HepG2 (cell line): ENCODE data around the gene ESYT1. TPM values are rescaled to one million over a fixed set of nuclear protein-coding genes. Genes with fewer than 3 reads are reported as not detected.

Experiments
- CENPX ChIP-seq: sonication (generic); formaldehyde crosslinking; IDR thresholded peaks from 2 replicates; pipeline ENCODE4 v1.9.0; 2021; ENCODE audit warnings: mild to moderate bottlenecking, missing genetic modification reagents, moderate library complexity
- GLI4 ChIP-seq: sonication (generic); formaldehyde crosslinking; IDR thresholded peaks from 2 replicates; pipeline ENCODE4 v1.5.1; 2020; ENCODE audit warnings: missing genetic modification reagents, mild to moderate bottlenecking, moderate library complexity, borderline replicate concordance
- NPAS2 ChIP-seq: sonication (generic); formaldehyde crosslinking; IDR thresholded peaks from 2 replicates; pipeline ENCODE4 v1.8.0; 2022; ENCODE audit warnings: mild to moderate bottlenecking, missing genetic modification reagents, borderline replicate concordance
- NR1H2 ChIP-seq: sonication (generic); formaldehyde crosslinking; IDR thresholded peaks from 2 replicates; pipeline ENCODE4 v1.8.1; 2022; ENCODE audit warnings: low read depth, missing genetic modification reagents, borderline replicate concordance
- RAD21 ChIP-seq: fragments of 450-650 bp; formaldehyde crosslinking; IDR thresholded peaks from 2 replicates; pipeline ENCODE4 v1.5.0; 2020; ENCODE audit warnings: mild to moderate bottlenecking
- SNAI1 ChIP-seq: sonication (generic); formaldehyde crosslinking; IDR thresholded peaks from 2 replicates; pipeline ENCODE4 v1.5.0; 2020; ENCODE audit warnings: mild to moderate bottlenecking, missing genetic modification reagents, borderline replicate concordance
- ZBTB39 ChIP-seq: sonication (generic); formaldehyde crosslinking; IDR thresholded peaks from 2 replicates; pipeline ENCODE4 v1.5.0; 2020; ENCODE audit warnings: missing genetic modification reagents
- ZNF280D ChIP-seq: sonication (generic); formaldehyde crosslinking; IDR thresholded peaks from 2 replicates; pipeline ENCODE4 v1.5.1; 2020; ENCODE audit warnings: mild to moderate bottlenecking, missing genetic modification reagents
- ZNF572 ChIP-seq: sonication (generic); formaldehyde crosslinking; IDR thresholded peaks from 2 replicates; pipeline ENCODE4 v1.5.1; 2020; ENCODE audit warnings: mild to moderate bottlenecking, missing genetic modification reagents
- ZNF713 ChIP-seq: sonication (generic); formaldehyde crosslinking; IDR thresholded peaks from 2 replicates; pipeline ENCODE4 v1.4.0; 2020; ENCODE audit warnings: mild to moderate bottlenecking, missing genetic modification reagents
- ZSCAN29 ChIP-seq: sonication (generic); formaldehyde crosslinking; conservative IDR thresholded peaks from 2 replicates; pipeline ENCODE4 v1.4.0; 2020; ENCODE audit warnings: mild to moderate bottlenecking, missing genetic modification reagents
- ZSCAN31 ChIP-seq: sonication (generic); formaldehyde crosslinking; IDR thresholded peaks from 2 replicates; pipeline ENCODE4 v1.5.0; 2020; ENCODE audit warnings: low read depth, mild to moderate bottlenecking, missing genetic modification reagents
- polyA plus RNA-seq, 8 experiments: library from polyadenylated mRNA; depleted of rRNA in 3 of 8; stranded (reverse) in 7 of 8; unstranded in 1 of 8; fragments of >200 nt; fragmentation: Illumina TruSeq in 4 of 8; extraction: Trizol in 4 of 8; gene quantifications; 2 replicates each; pipeline versions ENCODE4 v1.2.1 to v1.2.3, GENCODE V29; 2011 to 2016; ENCODE audit warnings: low read depth in 4 of 8, missing spikeins in 1 of 8, mixed read lengths in 1 of 8; ENCODE audit not compliant: insufficient read depth in 1 of 8
- total RNA-seq, 5 experiments: library from RNA; depleted of rRNA; stranded (reverse); fragments of >200 nt; fragmentation: Illumina TruSeq; extraction: Trizol; gene quantifications; 2 replicates each; pipeline ENCODE4 v1.2.3, GENCODE V29; 2016; ENCODE audit warnings: low read depth in 1 of 5
- TF ChIP-seq, protein P1 (sequence below): sonication (generic); formaldehyde crosslinking; IDR thresholded peaks from 2 replicates; pipeline ENCODE4 v1.4.0; 2020; ENCODE audit warnings: missing genetic modification reagents
- TF ChIP-seq, protein P2 (sequence below): sonication (generic); formaldehyde crosslinking; IDR thresholded peaks from 2 replicates; pipeline ENCODE4 v1.8.0; 2022; ENCODE audit warnings: missing genetic modification reagents, low read depth, mild to moderate bottlenecking, borderline replicate concordance
- TF ChIP-seq, protein P3 (sequence below): sonication (generic); formaldehyde crosslinking; IDR thresholded peaks from 2 replicates; pipeline ENCODE4 v1.4.0; 2020; ENCODE audit warnings: mild to moderate bottlenecking, missing genetic modification reagents

The ESYT1 gene
- total and polyA plus RNA-seq, 2 of the 13 experiments (the other 11 are each of a cell fraction or from before 2014, with no cell fraction given), result 66.9 to 71.0 TPM

DNA sequence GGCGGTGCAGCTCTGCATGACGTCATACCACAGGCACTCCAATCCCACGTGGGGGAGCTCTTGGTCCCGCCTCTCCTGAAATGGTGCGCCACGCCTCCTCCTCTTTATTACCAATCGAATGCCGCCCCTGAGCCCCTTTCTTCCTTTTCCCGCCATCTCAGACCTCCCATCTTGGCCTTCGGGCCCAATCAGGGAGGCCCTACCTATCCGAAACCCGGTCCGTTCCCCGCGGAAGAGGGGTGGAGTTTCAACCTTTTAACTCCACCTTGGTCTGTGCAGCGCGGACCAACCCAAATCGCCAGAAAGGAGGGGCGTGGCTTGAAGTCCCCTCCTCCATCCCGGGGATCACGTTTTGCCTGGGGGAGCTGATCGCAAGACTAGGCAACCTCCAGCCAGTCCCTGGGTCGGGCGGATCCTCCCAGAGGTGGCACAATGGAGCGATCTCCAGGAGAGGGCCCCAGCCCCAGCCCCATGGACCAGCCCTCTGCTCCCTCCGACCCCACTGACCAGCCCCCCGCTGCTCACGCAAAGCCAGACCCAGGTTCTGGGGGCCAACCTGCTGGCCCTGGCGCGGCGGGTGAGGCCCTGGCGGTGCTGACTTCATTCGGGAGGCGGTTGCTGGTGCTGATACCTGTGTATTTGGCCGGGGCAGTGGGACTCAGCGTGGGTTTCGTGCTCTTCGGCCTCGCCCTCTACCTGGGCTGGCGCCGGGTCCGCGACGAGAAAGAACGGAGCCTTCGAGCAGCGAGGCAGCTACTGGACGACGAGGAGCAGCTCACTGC is at the start of gene ESYT1 (continued):
- TF ChIP-seq, protein P1, sequence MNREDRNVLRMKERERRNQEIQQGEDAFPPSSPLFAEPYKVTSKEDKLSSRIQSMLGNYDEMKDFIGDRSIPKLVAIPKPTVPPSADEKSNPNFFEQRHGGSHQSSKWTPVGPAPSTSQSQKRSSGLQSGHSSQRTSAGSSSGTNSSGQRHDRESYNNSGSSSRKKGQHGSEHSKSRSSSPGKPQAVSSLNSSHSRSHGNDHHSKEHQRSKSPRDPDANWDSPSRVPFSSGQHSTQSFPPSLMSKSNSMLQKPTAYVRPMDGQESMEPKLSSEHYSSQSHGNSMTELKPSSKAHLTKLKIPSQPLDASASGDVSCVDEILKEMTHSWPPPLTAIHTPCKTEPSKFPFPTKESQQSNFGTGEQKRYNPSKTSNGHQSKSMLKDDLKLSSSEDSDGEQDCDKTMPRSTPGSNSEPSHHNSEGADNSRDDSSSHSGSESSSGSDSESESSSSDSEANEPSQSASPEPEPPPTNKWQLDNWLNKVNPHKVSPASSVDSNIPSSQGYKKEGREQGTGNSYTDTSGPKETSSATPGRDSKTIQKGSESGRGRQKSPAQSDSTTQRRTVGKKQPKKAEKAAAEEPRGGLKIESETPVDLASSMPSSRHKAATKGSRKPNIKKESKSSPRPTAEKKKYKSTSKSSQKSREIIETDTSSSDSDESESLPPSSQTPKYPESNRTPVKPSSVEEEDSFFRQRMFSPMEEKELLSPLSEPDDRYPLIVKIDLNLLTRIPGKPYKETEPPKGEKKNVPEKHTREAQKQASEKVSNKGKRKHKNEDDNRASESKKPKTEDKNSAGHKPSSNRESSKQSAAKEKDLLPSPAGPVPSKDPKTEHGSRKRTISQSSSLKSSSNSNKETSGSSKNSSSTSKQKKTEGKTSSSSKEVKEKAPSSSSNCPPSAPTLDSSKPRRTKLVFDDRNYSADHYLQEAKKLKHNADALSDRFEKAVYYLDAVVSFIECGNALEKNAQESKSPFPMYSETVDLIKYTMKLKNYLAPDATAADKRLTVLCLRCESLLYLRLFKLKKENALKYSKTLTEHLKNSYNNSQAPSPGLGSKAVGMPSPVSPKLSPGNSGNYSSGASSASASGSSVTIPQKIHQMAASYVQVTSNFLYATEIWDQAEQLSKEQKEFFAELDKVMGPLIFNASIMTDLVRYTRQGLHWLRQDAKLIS (CRISPR knock-in tag), result no peak
- TF ChIP-seq ZBTB39 (CRISPR knock-in tag) (no peak), ZNF280D (CRISPR knock-in tag) (peak; percentile 60; the same call in 1 of the 2 replicates), ZNF572 (no peak), ZSCAN31 (no peak), NPAS2 (CRISPR knock-in tag) (peak; percentile 46; the same call in 1 of the 2 replicates), NR1H2 (CRISPR knock-in tag) (no peak), ZSCAN29 (peak; percentile 78; the same call in 1 of the 2 replicates), SNAI1 (no peak), CENPX (no peak), ZNF713 (no peak), RAD21 (0 out of 2 replicates have a peak, but pooled peaks have one; percentile 11), GLI4 (CRISPR knock-in tag) (peak; percentile 77; the same call in 1 of the 2 replicates)
- TF ChIP-seq, protein P2, sequence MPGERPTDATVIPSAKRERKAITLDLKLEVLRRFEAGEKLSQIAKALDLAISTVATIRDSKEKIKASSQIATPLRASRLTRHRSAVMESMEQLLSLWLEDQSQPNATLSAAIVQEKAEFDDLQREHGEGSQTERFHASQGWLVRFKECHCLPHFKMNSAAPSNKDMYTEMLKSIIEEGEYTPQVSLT (CRISPR knock-in tag), result no peak
- TF ChIP-seq, protein P3, sequence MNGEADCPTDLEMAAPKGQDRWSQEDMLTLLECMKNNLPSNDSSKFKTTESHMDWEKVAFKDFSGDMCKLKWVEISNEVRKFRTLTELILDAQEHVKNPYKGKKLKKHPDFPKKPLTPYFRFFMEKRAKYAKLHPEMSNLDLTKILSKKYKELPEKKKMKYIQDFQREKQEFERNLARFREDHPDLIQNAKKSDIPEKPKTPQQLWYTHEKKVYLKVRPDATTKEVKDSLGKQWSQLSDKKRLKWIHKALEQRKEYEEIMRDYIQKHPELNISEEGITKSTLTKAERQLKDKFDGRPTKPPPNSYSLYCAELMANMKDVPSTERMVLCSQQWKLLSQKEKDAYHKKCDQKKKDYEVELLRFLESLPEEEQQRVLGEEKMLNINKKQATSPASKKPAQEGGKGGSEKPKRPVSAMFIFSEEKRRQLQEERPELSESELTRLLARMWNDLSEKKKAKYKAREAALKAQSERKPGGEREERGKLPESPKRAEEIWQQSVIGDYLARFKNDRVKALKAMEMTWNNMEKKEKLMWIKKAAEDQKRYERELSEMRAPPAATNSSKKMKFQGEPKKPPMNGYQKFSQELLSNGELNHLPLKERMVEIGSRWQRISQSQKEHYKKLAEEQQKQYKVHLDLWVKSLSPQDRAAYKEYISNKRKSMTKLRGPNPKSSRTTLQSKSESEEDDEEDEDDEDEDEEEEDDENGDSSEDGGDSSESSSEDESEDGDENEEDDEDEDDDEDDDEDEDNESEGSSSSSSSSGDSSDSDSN (CRISPR knock-in tag), result peak; percentile 60; the same call in 1 of the 2 replicates
